Hippocampal formation (tissue), 2 donors: Measurements from ENCODE around the gene PDE12.

ENCODE experiments used
- DNase-seq, 2 donors: peaks; one replicate each; lab custom pipeline; 2025; lab: John Stamatoyannopoulos, UW

PDE12 gene

GRCh38 chr3:57555738-57556458 lies at the start of gene PDE12:
PDE12 (plus strand) TSS chr3:57556274; CDS start chr3:57556380, 106 bp downstream.
- peak; percentile 90 to 92 for DNase-seq

- no peak for DNase-seq
These were observed 43.9 kb upstream of the PDE12 start for GRCh38 chr3:57512166-57512565.

GRCh38 chr3:57518276-57518915 lies 37.7 kb upstream of the PDE12 start:
- no peak for DNase-seq

- no peak for DNase-seq
These were observed 25.9 kb upstream of the PDE12 start for GRCh38 chr3:57530071-57530608.

GRCh38 chr3:57538465-57538864 lies 17.6 kb upstream of the PDE12 start:
- no peak for DNase-seq

GRCh38 chr3:57544181-57545125 lies 11.6 kb upstream of the PDE12 start, which contains the start of gene DNAH12:
DNAH12 (minus strand) TSS chr3:57544344; CDS start chr3:57542870, 1,474 bp downstream.
- no peak for DNase-seq

- no peak for DNase-seq
These were observed 10.3 kb upstream of the PDE12 start for GRCh38 chr3:57545636-57546268.

- DNase-seq = no peak
These were observed 9.5 kb upstream of the PDE12 start for GRCh38 chr3:57546616-57547015.

GRCh38 chr3:57555306-57555705 lies 768 bp upstream of the PDE12 start:
- DNase-seq = no peak

GRCh38 chr3:57556459-57557084 lies 498 bp downstream of the PDE12 start:
- DNase-seq = no peak

GRCh38 chr3:57557085-57557537 lies 1.0 kb downstream of the PDE12 start:
- DNase-seq = no peak

GRCh38 chr3:57559526-57559925 lies 3.5 kb downstream of the PDE12 start:
- no peak for DNase-seq

- DNase-seq = no peak
These were observed 13.9 kb downstream of the PDE12 start for GRCh38 chr3:57569859-57570450.

GRCh38 chr3:57570878-57571277 lies 14.8 kb downstream of the PDE12 start:
- no peak for DNase-seq

GRCh38 chr3:57572096-57572495 lies 16.0 kb downstream of the PDE12 start:
- DNase-seq = no peak

- DNase-seq = peak in 1 of 2 donors; percentile 21
These were observed 20.0 kb downstream of the PDE12 start for GRCh38 chr3:57575966-57576626.

- no peak for DNase-seq
These were observed 21.7 kb downstream of the PDE12 start for GRCh38 chr3:57577801-57578200.

GRCh38 chr3:57582474-57583168 lies 26.5 kb downstream of the PDE12 start:
- DNase-seq = no peak

- DNase-seq = no peak
These were observed 27.5 kb downstream of the PDE12 start for GRCh38 chr3:57583544-57583943.
